ENCODE results near the gene TCP11L1. TPM values are rescaled to one million over a fixed set of nuclear protein-coding genes. Genes with fewer than 3 reads are reported as not detected.

The TCP11L1 gene
- total and polyA plus RNA-seq, 2 donors (not counting 3 experiments of a cell fraction or from before 2014, with no cell fraction given), result 12.1 to 18.1 TPM

DNA sequence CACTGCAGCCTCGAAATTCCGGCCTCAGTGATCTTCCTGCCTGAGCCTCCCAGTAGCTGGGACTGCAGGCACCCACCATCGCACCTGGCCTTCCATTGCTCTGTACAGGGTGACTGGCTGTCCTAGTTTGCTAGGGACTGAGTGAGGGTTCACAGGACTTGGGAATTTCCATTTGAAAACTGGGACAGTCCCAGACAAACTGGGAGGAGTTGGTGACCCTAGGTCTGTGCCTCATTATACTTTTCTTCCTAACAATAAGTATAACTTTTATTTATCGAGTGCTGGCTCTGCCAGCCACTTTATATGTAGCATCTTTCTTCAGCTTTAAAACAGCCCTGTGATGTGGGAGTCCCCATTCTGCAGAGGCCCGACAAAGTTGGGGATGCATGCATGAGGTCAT lies 25.5 kb downstream of the TCP11L1 start:
- no TSS peak for BruUV-seq (replicated peaks)
- no peak overlapping the region for H3K9ac ChIP-seq (replicated peaks; ENCODE audit: extremely low read depth, insufficient read depth, low read length)
- peaks cover 2% of the 10 kb centered on the region for H3K4me1 ChIP-seq (ENCODE audit: control insufficient read depth, extremely low read depth, insufficient read depth, low read length)
- no peaks in the 10 kb centered on the region for H3K9me3 ChIP-seq (replicated peaks; ENCODE audit: control insufficient read depth, insufficient read depth, low read length)
- no peaks in the 10 kb centered on the region for H3K27me3 ChIP-seq (ENCODE audit: control insufficient read depth in 2 of 2, insufficient read depth in 2 of 2, low read length in 2 of 2)
- no peak for DNase-seq (ENCODE audit: low read depth, low spot score)
- FAIRE-seq, result no peak
- no peaks in the 10 kb centered on the region for H4K20me1 ChIP-seq (replicated peaks; ENCODE audit: control insufficient read depth, extremely low read depth, insufficient read depth, low read length)
- no peaks in the 10 kb centered on the region for H3K79me2 ChIP-seq (ENCODE audit: control insufficient read depth, insufficient read depth, low read length)
- POLR2A ChIA-PET, result no interaction called here
- dilution Hi-C loops (cut with MboI; ENCODE audit: extremely low pct_ligation_motif_present, low sequenced_read_pairs), result no loop called here
- no peaks in the 10 kb centered on the region for H3K9me1 ChIP-seq (replicated peaks; ENCODE audit: control insufficient read depth, extremely low read depth, insufficient read depth, low read length)
- TF ChIP-seq POLR2A (IDR thresholded peaks at IDR 0.05; ENCODE audit: low read depth, low read length) (no peak), JUN (IDR thresholded peaks at IDR 0.05; ENCODE audit: borderline replicate concordance, insufficient read depth, insufficient read length, low read depth) (no peak), GATA2 (IDR thresholded peaks at IDR 0.05; ENCODE audit: insufficient read depth, insufficient read length, low read depth, low read length) (no peak), EZH2 (IDR thresholded peaks at IDR 0.05; ENCODE audit: borderline replicate concordance, low read depth, low read length, severe bottlenecking) (no peak), POLR2AphosphoS5 (IDR thresholded peaks at IDR 0.05; ENCODE audit: insufficient read depth, low read depth, low read length) (no peak), MYC (IDR thresholded peaks at IDR 0.05; ENCODE audit: low read depth, low read length) (no peak), FOS (IDR thresholded peaks at IDR 0.05; ENCODE audit: borderline replicate concordance, insufficient read depth, low read length) (no peak)
- TF ChIP-seq, protein P1, sequence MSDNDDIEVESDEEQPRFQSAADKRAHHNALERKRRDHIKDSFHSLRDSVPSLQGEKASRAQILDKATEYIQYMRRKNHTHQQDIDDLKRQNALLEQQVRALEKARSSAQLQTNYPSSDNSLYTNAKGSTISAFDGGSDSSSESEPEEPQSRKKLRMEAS (IDR thresholded peaks at IDR 0.05; ENCODE audit: insufficient read depth, insufficient read length), result no peak
- TF ChIP-seq, protein P2, sequence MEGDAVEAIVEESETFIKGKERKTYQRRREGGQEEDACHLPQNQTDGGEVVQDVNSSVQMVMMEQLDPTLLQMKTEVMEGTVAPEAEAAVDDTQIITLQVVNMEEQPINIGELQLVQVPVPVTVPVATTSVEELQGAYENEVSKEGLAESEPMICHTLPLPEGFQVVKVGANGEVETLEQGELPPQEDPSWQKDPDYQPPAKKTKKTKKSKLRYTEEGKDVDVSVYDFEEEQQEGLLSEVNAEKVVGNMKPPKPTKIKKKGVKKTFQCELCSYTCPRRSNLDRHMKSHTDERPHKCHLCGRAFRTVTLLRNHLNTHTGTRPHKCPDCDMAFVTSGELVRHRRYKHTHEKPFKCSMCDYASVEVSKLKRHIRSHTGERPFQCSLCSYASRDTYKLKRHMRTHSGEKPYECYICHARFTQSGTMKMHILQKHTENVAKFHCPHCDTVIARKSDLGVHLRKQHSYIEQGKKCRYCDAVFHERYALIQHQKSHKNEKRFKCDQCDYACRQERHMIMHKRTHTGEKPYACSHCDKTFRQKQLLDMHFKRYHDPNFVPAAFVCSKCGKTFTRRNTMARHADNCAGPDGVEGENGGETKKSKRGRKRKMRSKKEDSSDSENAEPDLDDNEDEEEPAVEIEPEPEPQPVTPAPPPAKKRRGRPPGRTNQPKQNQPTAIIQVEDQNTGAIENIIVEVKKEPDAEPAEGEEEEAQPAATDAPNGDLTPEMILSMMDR (IDR thresholded peaks at IDR 0.05; ENCODE audit: extremely low read depth in 1 of 2, insufficient read depth in 1 of 2, low read depth in 1 of 2, low read length in 2 of 2), result no peak
- no peak overlapping the region for H3K4me2 ChIP-seq (ENCODE audit: insufficient read depth, low read length)
- no peak overlapping the region for H3K27ac ChIP-seq (ENCODE audit: insufficient read depth, low read depth, low read length)
- H3K4me3 ChIP-seq (replicated peaks in 1 of 3; ENCODE audit: insufficient read depth in 1 of 3, low read depth in 1 of 3, low read length in 3 of 3), result no peak overlapping the region
- intact Hi-C loops (cut with micrococcal nuclease), result loop anchor here (1.0 to 2.0 kb wide), 5 partner anchors 26 to 256 kb away; partner anchors contain the start of gene TCP11L1
- H3K36me3 ChIP-seq (ENCODE audit: control insufficient read depth in 2 of 2, extremely low read depth in 1 of 2, insufficient read depth in 2 of 2, low read length in 2 of 2), result peaks cover 0 to 6% of the 10 kb centered on the region in 2 experiments
- CTCF ChIA-PET, result interaction anchor here (0.8 to 3.3 kb wide), 21 partner anchors 7 to 316 kb away, joined by 3 to 32 read pairs (median 7); partner anchors contain the start of genes QSER1 and TCP11L1
- no peak overlapping the region for H2AFZ ChIP-seq (ENCODE audit: low read depth, low read length)

Measured in endothelial cell of umbilical vein (primary cell).